Endothelial cell of umbilical vein (primary cell): ENCODE data around the gene MARCHF6. TPM values are rescaled to one million over a fixed set of nuclear protein-coding genes. Genes with fewer than 3 reads are reported as not detected.

Source experiments
- BruUV-seq: library from RNA; stranded (reverse); fragments of 400-500 nt; replicated peaks from 2 replicates; lab custom pipeline; 2021; lab: Mats Ljungman, UMichigan
- CTCF ChIA-PET: fragments of 300-600, 350-600 bp; sonication (Branson Sonifier 250); formaldehyde crosslinking; loops from one replicate; lab custom pipeline; 2021; ENCODE audit warnings: antibody characterized with exemption, inconsistent platforms; lab: Charles Lee
- POLR2A ChIA-PET: fragments of 300-600, 350-600 bp; sonication (Branson Sonifier 250); formaldehyde crosslinking; loops from one replicate; lab custom pipeline; 2021; ENCODE audit warnings: antibody characterized with exemption, inconsistent platforms; lab: Charles Lee
- DNase-seq: peaks from one replicate; pipeline ENCODE4 v3.0.0-alpha.2; 2011; ENCODE audit warnings: low read depth, low spot score
- FAIRE-seq: peaks from 2 replicates; lab custom pipeline; 2011; peaks lifted over from hg19 to GRCh38; lab: Jason Lieb, UNC
- H2AFZ ChIP-seq: 2 replicates; pipeline ENCODE4 v1.6.0; 2012; ENCODE audit warnings: low read depth, low read length, control low read depth, inconsistent platforms
- H3K27ac ChIP-seq: 2 replicates; pipeline ENCODE4 v1.5.1; 2011; ENCODE audit warnings: low read depth, mild to moderate bottlenecking, control low read depth, low read length, moderate library complexity; ENCODE audit not compliant: insufficient read depth
- H3K27me3 ChIP-seq, 2 experiments: 2 replicates each; pipeline versions ENCODE4 v1.6.0 to v1.6.1; 2011; ENCODE audit warnings: low read length in 2 of 2, mixed read lengths in 1 of 2; ENCODE audit not compliant: control insufficient read depth in 2 of 2, insufficient read depth in 2 of 2
- H3K36me3 ChIP-seq, 2 experiments: 2 replicates in 1 of 2; 3 replicates in 1 of 2; pipeline ENCODE4 v1.5.1; 2011; ENCODE audit warnings: low read length in 2 of 2, mild to moderate bottlenecking in 1 of 2, moderate library complexity in 1 of 2; ENCODE audit not compliant: control insufficient read depth in 2 of 2, insufficient read depth in 2 of 2; ENCODE audit errors: extremely low read depth in 1 of 2
- H3K4me1 ChIP-seq: 3 replicates; pipeline ENCODE4 v1.5.1; 2011; ENCODE audit warnings: mild to moderate bottlenecking, low read length; ENCODE audit not compliant: control insufficient read depth, insufficient read depth; ENCODE audit errors: extremely low read depth
- H3K4me2 ChIP-seq: 2 replicates; pipeline ENCODE4 v1.6.1; 2011; ENCODE audit warnings: low read length, control low read depth, mixed read lengths; ENCODE audit not compliant: insufficient read depth
- H3K4me3 ChIP-seq, 3 experiments: fragments of 200-600 bp in 1 of 3; sonication (generic), shearing (Covaris generic) in 1 of 3; replicated peaks in 1 of 3; 2 replicates each; pipeline ENCODE4 v1.5.1; 2011 to 2016; ENCODE audit warnings: control low read depth in 3 of 3, low read length in 3 of 3, mild to moderate bottlenecking in 2 of 3, inconsistent platforms in 1 of 3, low read depth in 1 of 3, moderate library complexity in 1 of 3; ENCODE audit not compliant: insufficient read depth in 1 of 3
- H3K79me2 ChIP-seq: 2 replicates; pipeline ENCODE4 v1.6.0; 2012; ENCODE audit warnings: low read length, inconsistent platforms; ENCODE audit not compliant: control insufficient read depth, insufficient read depth
- H3K9ac ChIP-seq: replicated peaks from 2 replicates; pipeline ENCODE3; 2011; ENCODE audit warnings: low read length, control low read depth; ENCODE audit not compliant: insufficient read depth; ENCODE audit errors: extremely low read depth
- H3K9me1 ChIP-seq: replicated peaks from 3 replicates; pipeline ENCODE4 v1.6.0; 2011; ENCODE audit warnings: mild to moderate bottlenecking, low read length; ENCODE audit not compliant: control insufficient read depth, insufficient read depth; ENCODE audit errors: extremely low read depth
- H3K9me3 ChIP-seq: replicated peaks from 2 replicates; pipeline ENCODE4 v1.5.1; 2012; ENCODE audit warnings: low read length, inconsistent platforms; ENCODE audit not compliant: control insufficient read depth, insufficient read depth
- H4K20me1 ChIP-seq: replicated peaks from 2 replicates; pipeline ENCODE3; 2011; ENCODE audit warnings: mild to moderate bottlenecking, low read length; ENCODE audit not compliant: control insufficient read depth, insufficient read depth; ENCODE audit errors: extremely low read depth
- CTCF ChIP-seq, 2 donors: IDR thresholded peaks; 1 replicate in 1 of 2; 2 replicates in 1 of 2; pipeline ENCODE4 v1.5.1; 2011; ENCODE audit warnings: low read length in 2 of 2, mild to moderate bottlenecking in 2 of 2, moderate library complexity in 2 of 2, control low read depth in 1 of 2, inconsistent platforms in 1 of 2, low read depth in 1 of 2; ENCODE audit not compliant: insufficient read depth in 1 of 2; ENCODE audit errors: extremely low read depth in 1 of 2
- EZH2 ChIP-seq: IDR thresholded peaks from 2 replicates; pipeline ENCODE4 v1.6.1; 2012; ENCODE audit warnings: borderline replicate concordance, low read depth, mild to moderate bottlenecking, moderate library complexity, low read length, inconsistent platforms; ENCODE audit not compliant: severe bottlenecking
- FOS ChIP-seq: IDR thresholded peaks from 2 replicates; pipeline ENCODE4 v1.6.1; 2011; ENCODE audit warnings: mild to moderate bottlenecking, low read length, moderate library complexity, borderline replicate concordance; ENCODE audit not compliant: insufficient read depth
- GATA2 ChIP-seq: IDR thresholded peaks from 2 replicates; pipeline ENCODE4 v1.7.0; 2011; ENCODE audit warnings: low read depth, mild to moderate bottlenecking, moderate library complexity, mixed read lengths, low read length; ENCODE audit not compliant: insufficient read length, insufficient read depth
- JUN ChIP-seq: IDR thresholded peaks from 2 replicates; pipeline ENCODE4 v1.6.1; 2011; ENCODE audit warnings: borderline replicate concordance, low read depth; ENCODE audit not compliant: insufficient read length, insufficient read depth
- MAX ChIP-seq: IDR thresholded peaks from 2 replicates; pipeline ENCODE4 v1.6.1; 2011; ENCODE audit not compliant: insufficient read depth, insufficient read length
- MYC ChIP-seq: IDR thresholded peaks from one replicate; pipeline ENCODE4 v1.6.1; 2011; ENCODE audit warnings: mild to moderate bottlenecking, low read depth, low read length
- POLR2A ChIP-seq: IDR thresholded peaks from 2 replicates; pipeline ENCODE4 v1.6.1; 2012; ENCODE audit warnings: low read depth, mild to moderate bottlenecking, control low read depth, low read length
- POLR2AphosphoS5 ChIP-seq: IDR thresholded peaks from 2 replicates; pipeline ENCODE4 v1.6.1; 2012; ENCODE audit warnings: low read depth, mild to moderate bottlenecking, control low read depth, low read length, moderate library complexity; ENCODE audit not compliant: insufficient read depth
- dilution Hi-C: fragments of 300-500 bp; cut with MboI; formaldehyde crosslinking; loops from one replicate; pipeline ENCODE4 v1.15.0; 2019; ENCODE audit warnings: low sequenced_read_pairs; ENCODE audit not compliant: extremely low pct_ligation_motif_present
- intact Hi-C: fragments of 100-400 bp; cut with micrococcal nuclease; formaldehyde crosslinking; loops from one replicate; pipeline ENCODE4 v1.10.0; 2022
- polyA plus RNA-seq, 4 experiments: library from polyadenylated mRNA; depleted of rRNA in 3 of 4; stranded (reverse) in 3 of 4; unstranded in 1 of 4; fragments of >200 nt; gene quantifications; 2 replicates each; pipeline versions ENCODE4 v1.2.1 to v1.2.3, GENCODE V29; 2011 to 2012; ENCODE audit warnings: missing spikeins in 1 of 4
- total RNA-seq: library from RNA; stranded (reverse); gene quantifications from 2 replicates; pipeline ENCODE4 v1.2.3, GENCODE V29; 2021

Gene MARCHF6
- total and polyA plus RNA-seq, 2 donors (not counting 3 experiments of a cell fraction or from before 2014, with no cell fraction given) = 108 to 112 TPM

- peaks cover 27% of the 10 kb centered on the region for H3K79me2 ChIP-seq
- H3K4me2 ChIP-seq = no peak overlapping the region
- H3K4me3 ChIP-seq = no peak overlapping the region
- H4K20me1 ChIP-seq = peaks cover 3% of the 10 kb centered on the region
- TF ChIP-seq CTCF (IDR thresholded peaks at IDR 0.05; ENCODE audit: extremely low read depth in 1 of 2, insufficient read depth in 1 of 2, low read depth in 1 of 2, low read length in 2 of 2) (no peak), FOS (no peak), MAX (no peak), GATA2 (no peak), POLR2AphosphoS5 (no peak), EZH2 (no peak), MYC (no peak), JUN (no peak), POLR2A (no peak)
- H3K9me1 ChIP-seq = no peaks in the 10 kb centered on the region
- intact Hi-C loops (no loop called here), dilution Hi-C loops (no loop called here)
- ChIA-PET POLR2A (no interaction called here), CTCF (interaction anchor here (1.8 to 2.1 kb wide), 2 partner anchors 27 to 100 kb away, joined by 4 to 8 read pairs; no protein-coding TSS in a partner anchor)
- peaks cover 0 to 4% of the 10 kb centered on the region in 2 experiments for H3K36me3 ChIP-seq
- H3K9me3 ChIP-seq = no peaks in the 10 kb centered on the region
- H3K27me3 ChIP-seq = no peaks in the 10 kb centered on the region
- H3K4me1 ChIP-seq = peaks cover 3% of the 10 kb centered on the region
- H3K27ac ChIP-seq = no peak overlapping the region
- DNase-seq (no peak), FAIRE-seq (no peak)
- no peak overlapping the region for H3K9ac ChIP-seq
- no TSS peak for BruUV-seq
- no peak overlapping the region for H2AFZ ChIP-seq
These were observed 31.0 kb downstream of the MARCHF6 start for GRCh38 chr5:10384483-10384882.
